A549 (cell line): ENCODE data around the gene PLCH1. TPM values are rescaled to one million over a fixed set of nuclear protein-coding genes. Genes with fewer than 3 reads are reported as not detected.

Experiments used
- ATAC-seq, 2 experiments: fragments of 200-7000 bp in 1 of 2; fragments of >200 bp in 1 of 2; cut with Nextera tagmentation in 1 of 2; cut with Tn5 transposase in 1 of 2; 3 replicates each; pipeline versions ENCODE4 v1.8.0 to v1.9.1; 2018 to 2020; ENCODE audit warnings: mild to moderate bottlenecking in 1 of 2, moderate library complexity in 1 of 2
- CTCF ChIA-PET: fragments of 300-600 bp; sonication (Branson Sonifier 250); formaldehyde crosslinking; extraction: SDS; loops from one replicate; lab custom pipeline; 2021; ENCODE audit warnings: antibody characterized with exemption, inconsistent platforms; lab: Yijun Ruan, JAX
- POLR2A ChIA-PET: fragments of 350-600 bp; formaldehyde crosslinking; extraction: SDS; loops from one replicate; lab custom pipeline; 2021; ENCODE audit warnings: antibody characterized with exemption, inconsistent platforms; lab: Yijun Ruan, JAX
- DNase-seq, 2 experiments: peaks; one replicate each; pipeline versions ENCODE4 v3.0.0 to v3.0.0-alpha.2; 2011 to 2016; ENCODE audit warnings: low read depth in 1 of 2, low spot score in 1 of 2
- FAIRE-seq: peaks from 2 replicates; lab custom pipeline; 2011; peaks lifted over from hg19 to GRCh38; lab: Jason Lieb, UNC
- H3K27ac ChIP-seq, 2 experiments: fragments of >200 bp; sonication (Bioruptor Twin); formaldehyde crosslinking; 3 replicates each; pipeline ENCODE4 v1.5.1; 2016 to 2017
- H3K4me1 ChIP-seq: fragments of >200 bp; sonication (Bioruptor Twin); formaldehyde crosslinking; 3 replicates; pipeline ENCODE4 v1.6.1; 2016
- H3K4me2 ChIP-seq: fragments of >200 bp; sonication (Bioruptor Twin); formaldehyde crosslinking; 3 replicates; pipeline ENCODE4 v1.6.1; 2016
- H3K4me3 ChIP-seq: fragments of >200 bp; sonication (Bioruptor Twin); formaldehyde crosslinking; 3 replicates; pipeline ENCODE4 v1.5.1; 2016
- H3K9me3 ChIP-seq: fragments of >200 bp; sonication (Bioruptor Twin); formaldehyde crosslinking; 3 replicates; pipeline ENCODE4 v1.6.1; 2016
- BHLHE40 ChIP-seq: IDR thresholded peaks from 2 replicates; pipeline ENCODE4 v1.6.1; 2012; ENCODE audit warnings: low read depth, low read length, inconsistent platforms
- CBX2 ChIP-seq: fragments of 200-600 bp; sonication (generic); IDR thresholded peaks from 2 replicates; pipeline ENCODE4 v1.6.1; 2016; ENCODE audit warnings: low read depth, mild to moderate bottlenecking, borderline replicate concordance
- CBX8 ChIP-seq: fragments of 200-600 bp; sonication (generic); IDR thresholded peaks from 2 replicates; pipeline ENCODE4 v1.6.1; 2016
- CEBPB ChIP-seq, 2 experiments: fragments of >200 bp in 1 of 2; sonication (Bioruptor Twin) in 1 of 2; formaldehyde crosslinking in 1 of 2; IDR thresholded peaks; 2 replicates each; pipeline ENCODE4 v1.6.1; 2012 to 2016
- CHD4 ChIP-seq: fragments of 200-600 bp; sonication (generic); IDR thresholded peaks from 2 replicates; pipeline ENCODE4 v1.6.1; 2016; ENCODE audit warnings: antibody characterized with exemption, mild to moderate bottlenecking, borderline replicate concordance
- EP300 ChIP-seq, 2 experiments: fragments of >200 bp; sonication (Bioruptor Twin); formaldehyde crosslinking; IDR thresholded peaks; 2 replicates in 1 of 2; 3 replicates in 1 of 2; pipeline ENCODE4 v1.6.1; 2016 to 2017
- ESRRA ChIP-seq: fragments of 150-350 bp; IDR thresholded peaks from 2 replicates; pipeline ENCODE4 v1.6.1; 2014; ENCODE audit warnings: mild to moderate bottlenecking, low read length, borderline replicate concordance
- FOSB ChIP-seq: fragments of 250-450 bp; sonication (Bioruptor Pico); IDR thresholded peaks from 2 replicates; pipeline ENCODE4 v1.5.0; 2020; ENCODE audit warnings: mild to moderate bottlenecking, moderate library complexity
- FOSL2 ChIP-seq, 2 experiments: fragments of 450-650 bp in 1 of 2; fragments of >200 bp in 1 of 2; sonication (Bioruptor Twin) in 1 of 2; formaldehyde crosslinking; IDR thresholded peaks; 2 replicates each; pipeline versions ENCODE4 v1.5.0 to v1.6.1; 2016 to 2020; ENCODE audit warnings: mild to moderate bottlenecking in 1 of 2, moderate library complexity in 1 of 2
- GATA3 ChIP-seq: IDR thresholded peaks from 2 replicates; pipeline ENCODE4 v1.6.1; 2012; ENCODE audit warnings: borderline replicate concordance
- HOXA7 ChIP-seq: fragments of 250-450 bp; sonication (Bioruptor Pico); IDR thresholded peaks from 2 replicates; pipeline ENCODE4 v1.5.0; 2020; ENCODE audit warnings: mild to moderate bottlenecking, moderate library complexity
- JUNB ChIP-seq: fragments of >200 bp; sonication (Bioruptor Twin); formaldehyde crosslinking; IDR thresholded peaks from 2 replicates; pipeline ENCODE4 v1.6.1; 2016
- NR3C1 ChIP-seq: fragments of >200 bp; sonication (Bioruptor Twin); formaldehyde crosslinking; IDR thresholded peaks from 3 replicates; pipeline ENCODE4 v1.6.1; 2017
- PHF8 ChIP-seq: fragments of 200-600 bp; sonication (generic); IDR thresholded peaks from 2 replicates; pipeline ENCODE4 v1.6.1; 2016; ENCODE audit warnings: low read depth, mild to moderate bottlenecking, antibody characterized with exemption, moderate library complexity, borderline replicate concordance
- POLR2A ChIP-seq: IDR thresholded peaks from 2 replicates; pipeline ENCODE4 v1.6.1; 2012; ENCODE audit warnings: mild to moderate bottlenecking, low read length
- POLR2AphosphoS2 ChIP-seq: conservative IDR thresholded peaks from 2 replicates; pipeline ENCODE4 v1.6.1; 2012; ENCODE audit warnings: low read length, improper control_type of control experiment, inconsistent platforms
- RFX5 ChIP-seq: fragments of 450-650 bp; IDR thresholded peaks from 2 replicates; pipeline ENCODE4 v1.7.1; 2014; ENCODE audit warnings: antibody characterized with exemption, mild to moderate bottlenecking, moderate library complexity
- RNF2 ChIP-seq: fragments of 200-600 bp; sonication (generic); IDR thresholded peaks from 2 replicates; pipeline ENCODE4 v1.6.1; 2016; ENCODE audit warnings: low read depth, mild to moderate bottlenecking, antibody characterized with exemption, moderate library complexity, borderline replicate concordance
- SMC3 ChIP-seq: fragments of >200 bp; sonication (Bioruptor Twin); formaldehyde crosslinking; IDR thresholded peaks from 3 replicates; pipeline ENCODE4 v1.6.1; 2018; ENCODE audit warnings: inconsistent platforms
- SREBF2 ChIP-seq: fragments of 450-650 bp; IDR thresholded peaks from 2 replicates; pipeline ENCODE4 v1.6.1; 2014; ENCODE audit warnings: mild to moderate bottlenecking, moderate library complexity
- TP53 ChIP-seq: fragments of 250-450 bp; sonication (Bioruptor Pico); IDR thresholded peaks from 2 replicates; pipeline ENCODE4 v1.5.0; 2021; ENCODE audit warnings: mild to moderate bottlenecking, moderate library complexity
- ZNF302 ChIP-seq: fragments of 250-450 bp; sonication (Bioruptor Pico); IDR thresholded peaks from 2 replicates; pipeline ENCODE4 v1.9.0; 2021; ENCODE audit warnings: inconsistent platforms, mild to moderate bottlenecking, moderate library complexity
- WGBS: methylation state at CpG from one replicate; pipeline ENCODE4 v1.1.6; 2017; ENCODE audit errors: missing lambda C conversion rate; 5-methylcytosine and 5-hydroxymethylcytosine counted together
- polyA plus RNA-seq, 4 experiments: library from polyadenylated mRNA; depleted of rRNA in 3 of 4; stranded (reverse); fragments of >200 nt; fragmentation: RNase III in 1 of 4; extraction: RNeasy Plus Mini Kit Qiagen cat#74134 plus additional on column Dnase treatment in 1 of 4; gene quantifications; 2 replicates in 3 of 4; 3 replicates in 1 of 4; pipeline ENCODE4 v1.2.3, GENCODE V29; 2011 to 2017
- TF ChIP-seq, protein P1 (sequence below): fragments of >200 bp; sonication (Bioruptor Twin); formaldehyde crosslinking; IDR thresholded peaks from 3 replicates; pipeline ENCODE4 v1.6.1; 2016
- TF ChIP-seq, protein P2 (sequence below): fragments of 200-600 bp; sonication (generic); IDR thresholded peaks from 2 replicates; pipeline ENCODE4 v1.6.1; 2016; ENCODE audit warnings: antibody characterized with exemption, mild to moderate bottlenecking, moderate library complexity
- TF ChIP-seq, protein P3 (sequence below): fragments of 150-350 bp; IDR thresholded peaks from 2 replicates; pipeline ENCODE4 v1.6.1; 2014; ENCODE audit warnings: low read depth, mild to moderate bottlenecking, low read length

Gene PLCH1
- polyA plus RNA-seq, 2 of the 4 experiments (the other 2 are of a cell fraction), result 2.1 to 11.1 TPM

GRCh38 chr3:155512867-155513261, 232.0 kb downstream of the PLCH1 start:
- no peak for DNase-seq
- TF ChIP-seq NR3C1, result no peak
- no peak for TF ChIP-seq POLR2AphosphoS2
- TF ChIP-seq ESRRA, result no peak
- TF ChIP-seq RFX5, result no peak
- TF ChIP-seq, protein P1, sequence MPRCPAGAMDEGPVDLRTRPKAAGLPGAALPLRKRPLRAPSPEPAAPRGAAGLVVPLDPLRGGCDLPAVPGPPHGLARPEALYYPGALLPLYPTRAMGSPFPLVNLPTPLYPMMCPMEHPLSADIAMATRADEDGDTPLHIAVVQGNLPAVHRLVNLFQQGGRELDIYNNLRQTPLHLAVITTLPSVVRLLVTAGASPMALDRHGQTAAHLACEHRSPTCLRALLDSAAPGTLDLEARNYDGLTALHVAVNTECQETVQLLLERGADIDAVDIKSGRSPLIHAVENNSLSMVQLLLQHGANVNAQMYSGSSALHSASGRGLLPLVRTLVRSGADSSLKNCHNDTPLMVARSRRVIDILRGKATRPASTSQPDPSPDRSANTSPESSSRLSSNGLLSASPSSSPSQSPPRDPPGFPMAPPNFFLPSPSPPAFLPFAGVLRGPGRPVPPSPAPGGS, result no peak
- TF ChIP-seq, protein P2, sequence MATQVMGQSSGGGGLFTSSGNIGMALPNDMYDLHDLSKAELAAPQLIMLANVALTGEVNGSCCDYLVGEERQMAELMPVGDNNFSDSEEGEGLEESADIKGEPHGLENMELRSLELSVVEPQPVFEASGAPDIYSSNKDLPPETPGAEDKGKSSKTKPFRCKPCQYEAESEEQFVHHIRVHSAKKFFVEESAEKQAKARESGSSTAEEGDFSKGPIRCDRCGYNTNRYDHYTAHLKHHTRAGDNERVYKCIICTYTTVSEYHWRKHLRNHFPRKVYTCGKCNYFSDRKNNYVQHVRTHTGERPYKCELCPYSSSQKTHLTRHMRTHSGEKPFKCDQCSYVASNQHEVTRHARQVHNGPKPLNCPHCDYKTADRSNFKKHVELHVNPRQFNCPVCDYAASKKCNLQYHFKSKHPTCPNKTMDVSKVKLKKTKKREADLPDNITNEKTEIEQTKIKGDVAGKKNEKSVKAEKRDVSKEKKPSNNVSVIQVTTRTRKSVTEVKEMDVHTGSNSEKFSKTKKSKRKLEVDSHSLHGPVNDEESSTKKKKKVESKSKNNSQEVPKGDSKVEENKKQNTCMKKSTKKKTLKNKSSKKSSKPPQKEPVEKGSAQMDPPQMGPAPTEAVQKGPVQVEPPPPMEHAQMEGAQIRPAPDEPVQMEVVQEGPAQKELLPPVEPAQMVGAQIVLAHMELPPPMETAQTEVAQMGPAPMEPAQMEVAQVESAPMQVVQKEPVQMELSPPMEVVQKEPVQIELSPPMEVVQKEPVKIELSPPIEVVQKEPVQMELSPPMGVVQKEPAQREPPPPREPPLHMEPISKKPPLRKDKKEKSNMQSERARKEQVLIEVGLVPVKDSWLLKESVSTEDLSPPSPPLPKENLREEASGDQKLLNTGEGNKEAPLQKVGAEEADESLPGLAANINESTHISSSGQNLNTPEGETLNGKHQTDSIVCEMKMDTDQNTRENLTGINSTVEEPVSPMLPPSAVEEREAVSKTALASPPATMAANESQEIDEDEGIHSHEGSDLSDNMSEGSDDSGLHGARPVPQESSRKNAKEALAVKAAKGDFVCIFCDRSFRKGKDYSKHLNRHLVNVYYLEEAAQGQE, result no peak
- TF ChIP-seq CBX2, result no peak
- TF ChIP-seq RNF2, result no peak
- TF ChIP-seq CBX8, result no peak
- TF ChIP-seq POLR2A, result no peak
- no peak for TF ChIP-seq SMC3
- no peak for TF ChIP-seq JUNB
- no peak for TF ChIP-seq PHF8
- no peak for TF ChIP-seq SREBF2
- no peak for TF ChIP-seq CEBPB (IDR thresholded peaks at IDR 0.05)
- no peak for TF ChIP-seq CHD4
- no peak for TF ChIP-seq ZNF302
- no peak for TF ChIP-seq TP53 (CRISPR knock-in tag)
- no peak for TF ChIP-seq HOXA7 (CRISPR knock-in tag)
- Histone ChIP-seq H3K9me3 (no peaks in the 10 kb centered on the region), H3K4me2 (no peak overlapping the region), H3K4me1 (0 out of 3 replicates have a peak, but pooled peaks cover 3% of the 10 kb centered on the region), H3K27ac (no peak overlapping the region), H3K4me3 (no peak overlapping the region)
- POLR2A ChIA-PET, result no interaction called here
- ATAC-seq, result no peak
- no peak for FAIRE-seq
- 90% methylated on average over 5 of the region's 5 CpGs for WGBS
- CTCF ChIA-PET, result no interaction called here

DNA sequence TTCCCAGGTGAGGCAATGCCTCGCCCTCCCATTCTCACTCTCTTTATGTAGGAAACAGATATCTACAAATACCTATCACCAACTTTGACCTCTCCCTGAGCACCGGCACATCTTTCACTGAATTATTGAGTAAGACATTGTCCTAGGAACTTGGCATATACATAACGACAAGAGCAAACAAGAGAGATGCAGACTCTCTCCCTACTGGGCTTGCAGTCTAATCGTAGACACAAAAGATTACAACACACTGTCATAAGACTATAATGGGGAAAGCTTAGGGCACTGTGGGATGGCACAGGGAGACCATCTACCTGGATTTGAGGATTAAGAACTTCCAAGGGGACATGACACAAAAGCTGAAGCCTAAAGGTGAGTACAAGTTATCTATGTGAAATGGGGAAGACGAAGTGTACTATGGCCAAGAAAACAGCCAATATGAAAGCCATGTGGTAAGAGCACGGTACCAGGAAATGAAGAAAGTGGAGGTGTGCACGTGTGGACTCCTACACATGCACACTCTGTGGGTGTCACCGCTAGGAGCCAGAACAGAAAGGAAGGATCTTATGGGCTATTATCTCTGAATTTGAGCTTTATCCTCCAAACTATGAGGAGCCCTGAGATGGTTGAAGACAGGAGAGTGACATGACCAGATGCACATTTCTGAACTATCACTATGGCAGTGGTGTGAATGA, 232.6 kb downstream of the PLCH1 start:
- Histone ChIP-seq H3K9me3 (no peaks in the 10 kb centered on the region), H3K4me3 (no peak overlapping the region), H3K27ac (no peak overlapping the region), H3K4me2 (no peak overlapping the region), H3K4me1 (no peaks in the 10 kb centered on the region)
- ChIA-PET POLR2A (no interaction called here), CTCF (no interaction called here)
- FAIRE-seq (no peak), ATAC-seq (no peak), DNase-seq (no peak)
- WGBS, result 86% methylated on average over 8 of the region's 8 CpGs
- TF ChIP-seq SMC3 (no peak), GATA3 (no peak), EP300 (IDR thresholded peaks at IDR 0.05) (no peak), FOSL2 (IDR thresholded peaks at IDR 0.05) (no peak), FOSL2 (CRISPR knock-in tag; IDR thresholded peaks at IDR 0.05) (no peak), BHLHE40 (no peak), FOSB (CRISPR knock-in tag) (no peak)
- TF ChIP-seq, protein P3, sequence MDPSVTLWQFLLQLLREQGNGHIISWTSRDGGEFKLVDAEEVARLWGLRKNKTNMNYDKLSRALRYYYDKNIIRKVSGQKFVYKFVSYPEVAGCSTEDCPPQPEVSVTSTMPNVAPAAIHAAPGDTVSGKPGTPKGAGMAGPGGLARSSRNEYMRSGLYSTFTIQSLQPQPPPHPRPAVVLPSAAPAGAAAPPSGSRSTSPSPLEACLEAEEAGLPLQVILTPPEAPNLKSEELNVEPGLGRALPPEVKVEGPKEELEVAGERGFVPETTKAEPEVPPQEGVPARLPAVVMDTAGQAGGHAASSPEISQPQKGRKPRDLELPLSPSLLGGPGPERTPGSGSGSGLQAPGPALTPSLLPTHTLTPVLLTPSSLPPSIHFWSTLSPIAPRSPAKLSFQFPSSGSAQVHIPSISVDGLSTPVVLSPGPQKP, result no peak
